Kidney glomerular epithelial cell (primary cell): Measurements from ENCODE around the gene BNC1.
"Not testable (repeated sequence)": the region's sequence is repeated elsewhere in the genome, so short reads cannot be mapped to it uniquely, and the experiment has no call there.

ENCODE experiments used
- DNase-seq: peaks from one replicate; lab custom pipeline; 2025; lab: John Stamatoyannopoulos, UW

The BNC1 gene

DNA sequence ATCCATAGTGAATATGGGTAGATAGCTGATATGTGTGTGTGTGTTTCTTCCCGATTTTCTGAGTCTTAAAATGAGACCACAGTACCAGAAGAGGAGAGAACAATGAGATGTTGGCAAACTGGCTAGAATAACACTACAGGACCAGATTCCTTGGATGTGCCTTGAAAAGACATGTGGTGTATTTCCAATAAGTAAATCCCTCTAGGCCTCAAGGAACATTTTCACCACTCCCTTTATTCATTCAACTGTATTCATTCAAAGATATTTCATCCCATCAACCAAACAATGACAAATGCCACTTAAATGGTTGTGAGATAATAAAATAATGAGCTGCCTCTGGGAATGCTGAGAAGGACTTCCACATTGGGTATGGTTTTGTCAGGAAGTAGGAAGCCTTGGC, 8.7 kb upstream of the BNC1 start:
- no peak for DNase-seq

DNA sequence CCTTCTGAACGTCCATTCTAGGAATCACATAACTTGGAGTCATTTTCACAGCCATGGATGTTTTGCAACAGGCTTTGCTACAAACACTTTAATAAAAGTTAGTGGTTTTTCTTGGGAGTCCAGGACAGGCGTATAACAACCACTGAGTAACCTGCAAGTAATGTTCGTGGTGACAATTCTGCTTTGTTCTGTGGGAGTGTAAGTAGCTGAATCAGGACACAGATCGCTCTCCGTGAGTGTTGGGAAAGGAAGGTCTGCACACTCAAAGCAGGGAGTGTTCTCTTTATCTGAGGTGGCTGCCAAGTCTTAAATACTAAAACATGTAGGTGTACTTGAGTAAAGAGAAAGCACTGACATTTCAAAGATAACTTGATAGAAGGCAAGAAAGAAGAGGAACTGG, 7.9 kb upstream of the BNC1 start:
- peak; percentile 66 for DNase-seq

DNA sequence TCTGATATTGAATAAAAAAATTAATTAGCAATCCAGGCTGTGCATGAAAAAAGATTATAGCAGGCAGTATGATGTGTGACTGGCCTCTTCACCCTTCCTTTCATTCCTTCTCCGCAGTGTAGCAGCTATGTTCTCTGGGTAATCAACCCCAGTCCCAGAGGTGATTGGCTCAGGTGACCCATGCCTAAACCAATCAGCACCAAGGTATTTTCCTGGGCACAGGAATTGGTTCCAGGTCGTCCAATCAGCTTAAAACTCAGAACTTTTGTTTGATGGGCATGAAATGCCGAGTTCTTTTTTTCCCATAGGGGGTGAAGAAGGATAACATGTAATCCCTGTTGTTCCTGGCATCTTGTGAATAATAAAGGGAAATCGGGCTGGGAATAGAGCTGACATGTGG, 5.8 kb upstream of the BNC1 start:
- DNase-seq = no peak

GRCh38 chr15:83289160-83289559, 4.7 kb upstream of the BNC1 start:
- DNase-seq = no peak

GRCh38 chr15:83288381-83288801, 3.9 kb upstream of the BNC1 start:
- DNase-seq = no peak

- peak; percentile 58 for DNase-seq
Measured at GRCh38 chr15:83287541-83288027, 3.1 kb upstream of the BNC1 start.

- peak; percentile 73 for DNase-seq
Measured at GRCh38 chr15:83285979-83286553, 1.6 kb upstream of the BNC1 start.

- no peak for DNase-seq
Measured at GRCh38 chr15:83285284-83285978, 967 bp upstream of the BNC1 start.

- DNase-seq = no peak
Measured at GRCh38 chr15:83283813-83284558, 478 bp downstream of the BNC1 start.

GRCh38 chr15:83283138-83283812, 1.2 kb downstream of the BNC1 start:
- no peak for DNase-seq

DNA sequence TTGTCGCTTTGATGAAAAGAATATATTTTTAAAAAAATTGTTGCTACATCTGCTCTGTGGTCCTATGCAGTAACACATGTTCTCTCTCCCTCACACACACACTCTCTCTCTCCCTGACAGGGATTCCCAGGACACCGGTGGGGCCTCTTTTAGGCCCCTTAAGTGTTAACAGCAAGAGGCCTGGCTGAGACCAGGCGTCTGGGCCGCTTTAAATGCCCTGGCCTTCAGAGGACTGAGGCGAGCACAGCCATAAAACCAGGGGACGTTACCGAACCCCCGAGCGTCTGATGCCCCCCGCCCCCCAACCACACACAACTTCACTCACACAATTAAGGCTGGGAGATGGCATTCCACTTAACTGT, 1.7 kb downstream of the BNC1 start:
- no peak for DNase-seq

DNA sequence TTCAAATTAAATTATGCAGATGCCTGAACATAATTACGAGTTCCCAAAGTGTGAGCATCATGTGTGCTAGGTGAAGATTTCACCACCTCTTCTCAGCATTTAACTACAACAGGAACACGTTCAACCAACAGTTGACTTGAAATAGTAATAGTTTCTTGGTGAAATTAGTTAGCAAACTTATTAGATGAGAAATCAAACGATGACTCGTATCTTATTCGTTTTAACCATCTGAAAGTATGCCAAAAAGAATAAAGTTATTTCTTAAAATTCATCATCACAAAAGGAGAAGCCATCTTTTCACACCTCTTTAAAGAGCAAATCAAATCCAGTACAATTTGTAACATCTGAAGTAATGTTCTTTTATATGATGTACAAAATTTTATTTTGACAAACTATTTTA, 2.3 kb downstream of the BNC1 start:
- DNase-seq = no peak

- peak; percentile 72 for DNase-seq
Measured at GRCh38 chr15:83278191-83278590, 6.3 kb downstream of the BNC1 start.

- no peak for DNase-seq
Measured at GRCh38 chr15:83276661-83277060, 7.8 kb downstream of the BNC1 start.

- DNase-seq = peak; percentile 79
Measured at GRCh38 chr15:83275412-83275811, 9.1 kb downstream of the BNC1 start.

DNA sequence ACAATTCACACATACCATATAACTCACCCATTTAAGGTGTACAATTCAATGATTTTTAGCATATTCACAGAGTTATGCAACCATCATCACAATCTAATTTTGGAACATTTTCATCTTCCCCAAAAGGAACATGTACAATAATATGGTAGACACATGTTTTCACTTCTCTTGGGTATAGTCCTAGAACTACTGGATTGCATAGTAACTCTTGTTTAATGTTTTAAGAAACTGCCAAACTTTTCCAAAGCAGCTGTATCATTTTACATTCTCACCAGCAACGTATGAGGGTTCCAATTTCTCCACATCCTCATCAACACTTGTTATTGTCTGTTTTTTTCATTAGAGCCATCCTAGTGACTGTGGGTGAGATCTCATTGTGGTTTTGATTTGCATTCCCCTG, 14.3 kb downstream of the BNC1 start:
- no peak for DNase-seq

GRCh38 chr15:83268147-83268546, 16.3 kb downstream of the BNC1 start:
- DNase-seq = no peak

DNA sequence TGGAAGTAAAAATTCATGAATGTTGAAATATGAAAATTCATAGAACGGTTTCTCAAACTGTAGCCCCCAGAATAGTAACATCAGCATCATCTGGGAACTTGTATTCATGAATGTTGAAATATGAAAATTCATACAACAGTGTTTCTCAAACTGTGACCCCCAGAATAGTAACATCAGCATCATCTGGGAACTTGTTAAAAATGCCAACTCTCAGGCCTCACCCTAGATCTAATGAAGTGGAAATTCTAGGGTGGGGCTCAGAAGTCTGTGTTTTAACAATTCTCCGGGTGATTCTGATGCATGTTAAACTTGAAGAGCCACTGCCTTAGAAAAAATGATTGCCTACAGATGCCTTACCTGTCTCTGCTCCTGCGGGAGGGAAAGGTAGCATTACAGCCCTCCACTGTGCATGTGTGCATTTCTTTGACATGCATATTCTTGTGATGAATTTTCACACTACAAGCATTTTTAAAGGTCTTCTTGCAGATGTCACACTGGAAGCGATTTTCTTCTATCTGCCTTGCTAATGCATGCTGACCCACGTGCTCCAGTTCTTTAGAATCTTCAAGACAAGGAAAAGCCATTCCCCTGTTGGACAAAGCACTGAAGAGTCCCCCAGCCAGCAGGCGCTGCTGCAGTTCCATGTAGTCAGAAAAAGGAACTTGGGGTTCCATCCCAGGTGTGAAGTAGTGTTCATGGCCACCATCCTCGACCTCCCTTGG, 21.7 kb downstream of the BNC1 start:
- DNase-seq = no peak

GRCh38 chr15:83262181-83262580, 22.3 kb downstream of the BNC1 start:
- DNase-seq = not testable (repeated sequence)

DNA sequence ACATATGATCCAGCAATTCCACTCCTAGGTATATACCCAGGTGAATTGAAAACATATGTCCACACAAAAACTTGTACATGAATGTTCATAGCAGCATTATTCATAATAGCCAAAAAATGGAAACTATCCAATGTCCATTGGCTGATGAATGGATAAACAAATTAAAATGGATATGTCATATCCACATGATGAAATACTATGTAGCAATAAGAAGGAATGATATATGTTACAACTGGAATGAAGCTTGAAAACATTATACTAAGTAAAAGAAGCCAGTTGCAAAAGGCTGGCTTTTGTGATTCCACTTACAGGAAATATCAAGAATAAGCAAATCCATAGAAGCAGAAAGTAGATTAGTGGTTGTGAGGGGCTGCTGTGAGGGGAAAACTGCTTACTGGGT, 33.7 kb downstream of the BNC1 start:
- no peak for DNase-seq

GRCh38 chr15:83249030-83249343, 35.5 kb downstream of the BNC1 start:
- no peak for DNase-seq
